Tibial artery (tissue), 4 donors: ENCODE results near the gene SV2B.

Experiments used
- DNase-seq, 2 donors: peaks; one replicate each; pipeline ENCODE4 v3.0.0-alpha.2; 2019
- H3K27ac ChIP-seq, 2 donors: fragments of 200-600 bp; sonication (generic) in 1 of 2; 1 replicate in 1 of 2; 2 replicates in 1 of 2; pipeline ENCODE4 v1.5.1; 2018 to 2019; ENCODE audit warnings: mild to moderate bottlenecking in 1 of 2
- H3K27me3 ChIP-seq, 2 donors: fragments of 200-600 bp; sonication (generic) in 1 of 2; one replicate each; pipeline versions ENCODE4 v1.5.1 to v1.6.0; 2016 to 2019
- H3K36me3 ChIP-seq, 3 donors: fragments of 200-600 bp; sonication (generic) in 2 of 3; one replicate each; pipeline ENCODE4 v1.5.1; 2016 to 2019; ENCODE audit warnings: mild to moderate bottlenecking in 2 of 3
- H3K4me1 ChIP-seq, 4 donors: fragments of 200-600 bp; sonication (generic) in 2 of 4; 1 replicate in 3 of 4; 2 replicates in 1 of 4; pipeline ENCODE4 v1.5.1; 2016 to 2019
- H3K4me3 ChIP-seq, 2 donors: fragments of 200-600 bp; sonication (generic) in 1 of 2; 1 replicate in 1 of 2; 2 replicates in 1 of 2; pipeline ENCODE4 v1.5.1; 2018 to 2019; ENCODE audit warnings: mild to moderate bottlenecking in 2 of 2
- H3K9me3 ChIP-seq, 3 donors: fragments of 200-600 bp; sonication (generic) in 1 of 3; one replicate each; pipeline ENCODE4 v1.5.1; 2016 to 2019
- CTCF ChIP-seq, 2 experiments: fragments of 200-600 bp in 1 of 2; fragments of 450-650 bp in 1 of 2; IDR thresholded peaks; one replicate each; pipeline ENCODE4 v1.5.1; 2017 to 2019; ENCODE audit warnings: antibody characterized with exemption in 2 of 2, mild to moderate bottlenecking in 1 of 2, moderate library complexity in 1 of 2
- intact Hi-C: fragments of 100-400 bp; cut with DNase I; formaldehyde crosslinking; loops from one replicate; pipeline ENCODE4 v1.15.0; 2023; ENCODE audit warnings: low total_unique reads

SV2B gene

GRCh38 chr15:91150502-91151160, 50.6 kb downstream of the SV2B start:
- Histone ChIP-seq H3K27me3 (peaks cover 0 to 13% of the 10 kb centered on the region in 2 donors), H3K36me3 (no peaks in the 10 kb centered on the region), H3K9me3 (no peaks in the 10 kb centered on the region), H3K4me3 (no peak overlapping the region), H3K27ac (no peak overlapping the region), H3K4me1 (no peaks in the 10 kb centered on the region)
- DNase-seq, result no peak
- intact Hi-C loops, result no loop called here
- no peak for TF ChIP-seq CTCF (IDR thresholded peaks at IDR 0.05)

- peaks cover 0 to 13% of the 10 kb centered on the region in 2 donors for H3K27me3 ChIP-seq
- TF ChIP-seq CTCF (IDR thresholded peaks at IDR 0.05), result no peak
- intact Hi-C loops, result no loop called here
Measured at GRCh38 chr15:91151781-91152563, 51.9 kb downstream of the SV2B start.

GRCh38 chr15:91152896-91153581, 53.0 kb downstream of the SV2B start:
- TF ChIP-seq CTCF (IDR thresholded peaks at IDR 0.05), result no peak
- no peaks in the 10 kb centered on the region for H3K9me3 ChIP-seq
- H3K4me3 ChIP-seq, result no peak overlapping the region
- no peak for DNase-seq
- H3K36me3 ChIP-seq, result no peaks in the 10 kb centered on the region
- intact Hi-C loops, result no loop called here
- H3K27ac ChIP-seq, result no peak overlapping the region
- H3K4me1 ChIP-seq, result no peaks in the 10 kb centered on the region
- H3K27me3 ChIP-seq, result peaks cover 0 to 13% of the 10 kb centered on the region in 2 donors

More at GRCh38 chr15:91151781-91152563, 51.9 kb downstream of the SV2B start:
- no peak overlapping the region for H3K4me3 ChIP-seq
- DNase-seq, result no peak
- no peak overlapping the region for H3K27ac ChIP-seq
- H3K36me3 ChIP-seq, result no peaks in the 10 kb centered on the region
- H3K4me1 ChIP-seq, result no peaks in the 10 kb centered on the region
- H3K9me3 ChIP-seq, result no peaks in the 10 kb centered on the region

- no peaks in the 10 kb centered on the region for H3K9me3 ChIP-seq
- H3K4me3 ChIP-seq, result no peak overlapping the region
- H3K36me3 ChIP-seq, result no peaks in the 10 kb centered on the region
- peaks cover 0 to 13% of the 10 kb centered on the region in 2 donors for H3K27me3 ChIP-seq
- no peak overlapping the region for H3K27ac ChIP-seq
- intact Hi-C loops, result no loop called here
- TF ChIP-seq CTCF (IDR thresholded peaks at IDR 0.05), result no peak
- no peak for DNase-seq
- H3K4me1 ChIP-seq, result no peaks in the 10 kb centered on the region
Measured at GRCh38 chr15:91153954-91154353, 53.9 kb downstream of the SV2B start.

GRCh38 chr15:91156175-91156726, 56.2 kb downstream of the SV2B start:
- no peak for DNase-seq
- TF ChIP-seq CTCF (IDR thresholded peaks at IDR 0.05), result no peak
- Histone ChIP-seq H3K36me3 (no peaks in the 10 kb centered on the region), H3K27me3 (peaks cover 0 to 6% of the 10 kb centered on the region in 2 donors), H3K4me1 (no peaks in the 10 kb centered on the region), H3K4me3 (no peak overlapping the region), H3K9me3 (no peaks in the 10 kb centered on the region), H3K27ac (no peak overlapping the region)
- intact Hi-C loops, result no loop called here
